ENCODE data around the gene KDM2A.

DNA sequence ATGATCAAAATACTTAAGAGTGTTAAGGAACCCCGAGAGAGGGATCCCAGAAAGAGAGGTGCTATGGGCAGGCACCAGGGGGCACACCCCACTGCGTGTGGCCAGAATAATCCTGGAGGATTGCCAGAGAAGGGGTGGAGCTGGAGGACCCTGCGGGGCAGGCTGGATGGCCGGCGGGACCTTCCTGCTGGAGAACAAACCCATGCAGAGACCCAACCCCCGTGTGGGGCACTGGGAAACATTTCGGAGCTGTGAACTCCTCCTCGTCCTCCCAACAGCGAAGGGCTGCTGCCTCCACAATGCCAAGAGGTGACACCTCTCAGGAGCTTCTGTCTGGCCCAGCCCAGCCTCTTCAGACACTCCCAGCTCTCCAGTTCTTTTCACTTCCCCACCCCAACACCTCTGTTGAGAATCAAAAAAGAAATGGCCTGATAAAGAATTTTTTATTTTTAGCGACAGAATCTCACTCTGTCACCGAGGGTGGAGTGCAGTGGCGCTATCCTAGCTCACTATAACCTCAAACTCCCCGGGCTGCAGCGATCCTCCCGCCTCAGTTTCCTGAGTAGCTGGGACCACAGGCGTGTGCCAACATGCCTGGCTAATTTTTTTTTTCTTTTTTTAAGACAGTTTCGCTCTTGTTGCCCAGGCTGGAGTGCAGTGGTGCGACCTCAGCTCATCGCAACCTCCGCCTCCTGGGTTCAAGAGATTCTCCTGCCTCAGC, 36.8 kb upstream of the KDM2A start:
- no peak for TF ChIP-seq EP300 (IDR thresholded peaks at IDR 0.05; ENCODE audit: low read depth)
- no peak for TF ChIP-seq POLR2A (IDR thresholded peaks at IDR 0.05)

Measured in transverse colon (tissue), 1 donor.